Uterus (tissue), 4 donors: Measurements from ENCODE around the gene GNRHR. TPM values are rescaled to one million over a fixed set of nuclear protein-coding genes. Genes with fewer than 3 reads are reported as not detected.

Source experiments
- DNase-seq, 2 donors: peaks; one replicate each; pipeline ENCODE4 v3.0.0-alpha.2; 2019 to 2020
- H3K27ac ChIP-seq, 2 donors: fragments of 200-600 bp; sonication (generic); 1 replicate in 1 of 2; 2 replicates in 1 of 2; pipeline ENCODE4 v1.5.1; 2016 to 2018
- H3K27me3 ChIP-seq, 2 donors: fragments of 200-600 bp; sonication (generic); one replicate each; pipeline ENCODE4 v1.5.1; 2018 to 2019; ENCODE audit warnings: control low read depth in 1 of 2
- H3K36me3 ChIP-seq, 2 donors: fragments of 200-600 bp; sonication (generic); one replicate each; pipeline ENCODE4 v1.5.1; 2019; ENCODE audit warnings: control low read depth in 1 of 2
- H3K4me1 ChIP-seq, 2 donors: fragments of 200-600 bp; sonication (generic); one replicate each; pipeline ENCODE4 v1.5.1; 2018 to 2019; ENCODE audit warnings: control low read depth in 1 of 2
- H3K4me3 ChIP-seq, 2 donors: fragments of 200-600 bp; sonication (generic); 1 replicate in 1 of 2; 2 replicates in 1 of 2; pipeline ENCODE4 v1.5.1; 2018 to 2019; ENCODE audit warnings: mild to moderate bottlenecking in 1 of 2
- H3K9me3 ChIP-seq, 2 donors: fragments of 200-600 bp; sonication (generic); one replicate each; pipeline ENCODE4 v1.5.1; 2019; ENCODE audit warnings: control low read depth in 1 of 2
- POLR2A ChIP-seq, 2 donors: fragments of 450-650 bp; IDR thresholded peaks; one replicate each; pipeline ENCODE4 v1.6.1; 2016; ENCODE audit warnings: antibody characterized with exemption in 2 of 2, mild to moderate bottlenecking in 1 of 2, moderate library complexity in 1 of 2
- intact Hi-C: fragments of 100-400 bp; cut with DNase I; formaldehyde crosslinking; loops from one replicate; pipeline ENCODE4 v1.15.1; 2023; ENCODE audit warnings: low total_unique reads
- total RNA-seq, 4 donors: library from RNA; depleted of rRNA in 3 of 4; stranded (reverse); fragments of >200 nt in 3 of 4; gene quantifications; one replicate each; pipeline versions ENCODE4 v1.1.0 to v1.2.4, GENCODE V29; 2014 to 2023
- TF ChIP-seq, protein P1 (sequence below), 4 experiments: fragments of 200-600 bp in 2 of 4; fragments of 450-650 bp in 2 of 4; sonication (generic) in 2 of 4; IDR thresholded peaks; one replicate each; pipeline ENCODE4 v1.5.1; 2016 to 2019; ENCODE audit warnings: antibody characterized with exemption in 4 of 4, mild to moderate bottlenecking in 2 of 4, moderate library complexity in 1 of 4
- donor health status: DM: yes; HTN: yes; CAD: no.

Gene GNRHR
- total RNA-seq, 4 donors from 2014 or later = not detected

DNA sequence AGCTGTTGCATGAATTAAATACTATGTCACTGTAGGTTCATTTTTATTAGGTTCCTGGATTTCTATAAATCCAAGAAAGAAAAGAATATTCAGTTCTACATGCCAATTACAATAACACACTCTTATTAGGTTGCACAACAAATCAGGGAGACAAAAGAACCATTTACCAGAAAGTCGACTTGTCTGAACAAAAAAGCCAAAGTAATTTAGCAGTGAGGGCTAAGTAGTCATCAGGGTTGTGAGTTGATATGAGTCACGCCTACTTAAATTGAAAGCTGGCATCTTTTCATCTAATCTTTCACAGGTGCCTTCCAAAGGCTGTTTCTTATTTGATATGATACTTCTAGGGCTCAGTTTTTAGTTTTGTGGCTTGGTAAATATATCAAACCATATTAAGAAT lies 25.4 kb upstream of the GNRHR start:
- Histone ChIP-seq H3K27me3 (no peaks in the 10 kb centered on the region), H3K4me1 (no peaks in the 10 kb centered on the region), H3K36me3 (no peaks in the 10 kb centered on the region), H3K9me3 (no peaks in the 10 kb centered on the region), H3K27ac (no peak overlapping the region), H3K4me3 (no peak overlapping the region)
- no peak for DNase-seq
- intact Hi-C loops = no loop called here
- no peak for TF ChIP-seq POLR2A (IDR thresholded peaks at IDR 0.05)
- TF ChIP-seq, protein P1, sequence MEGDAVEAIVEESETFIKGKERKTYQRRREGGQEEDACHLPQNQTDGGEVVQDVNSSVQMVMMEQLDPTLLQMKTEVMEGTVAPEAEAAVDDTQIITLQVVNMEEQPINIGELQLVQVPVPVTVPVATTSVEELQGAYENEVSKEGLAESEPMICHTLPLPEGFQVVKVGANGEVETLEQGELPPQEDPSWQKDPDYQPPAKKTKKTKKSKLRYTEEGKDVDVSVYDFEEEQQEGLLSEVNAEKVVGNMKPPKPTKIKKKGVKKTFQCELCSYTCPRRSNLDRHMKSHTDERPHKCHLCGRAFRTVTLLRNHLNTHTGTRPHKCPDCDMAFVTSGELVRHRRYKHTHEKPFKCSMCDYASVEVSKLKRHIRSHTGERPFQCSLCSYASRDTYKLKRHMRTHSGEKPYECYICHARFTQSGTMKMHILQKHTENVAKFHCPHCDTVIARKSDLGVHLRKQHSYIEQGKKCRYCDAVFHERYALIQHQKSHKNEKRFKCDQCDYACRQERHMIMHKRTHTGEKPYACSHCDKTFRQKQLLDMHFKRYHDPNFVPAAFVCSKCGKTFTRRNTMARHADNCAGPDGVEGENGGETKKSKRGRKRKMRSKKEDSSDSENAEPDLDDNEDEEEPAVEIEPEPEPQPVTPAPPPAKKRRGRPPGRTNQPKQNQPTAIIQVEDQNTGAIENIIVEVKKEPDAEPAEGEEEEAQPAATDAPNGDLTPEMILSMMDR (IDR thresholded peaks at IDR 0.05) = no peak

DNA sequence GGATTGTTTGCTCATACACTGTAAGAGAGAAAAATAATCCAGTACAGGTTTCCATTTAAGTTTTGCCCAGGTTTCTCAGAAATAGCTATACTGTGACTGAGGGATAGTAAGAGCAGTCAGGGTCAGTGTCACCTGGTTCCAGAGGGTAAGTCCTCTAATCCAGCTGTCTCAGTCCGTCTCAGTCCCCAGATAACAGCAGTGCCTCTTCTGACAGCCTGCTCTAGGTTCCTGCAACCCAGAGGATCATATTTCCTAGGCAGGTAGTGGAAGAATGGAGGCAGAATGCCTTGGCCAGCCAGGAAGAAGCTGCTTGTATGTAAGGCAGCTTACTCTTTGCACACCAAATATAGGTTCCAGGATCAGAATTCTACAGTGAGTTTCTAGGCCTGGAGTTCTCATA lies 22.6 kb upstream of the GNRHR start:
- H3K4me3 ChIP-seq = no peak overlapping the region
- H3K27me3 ChIP-seq = no peaks in the 10 kb centered on the region
- no peak for DNase-seq

DNA sequence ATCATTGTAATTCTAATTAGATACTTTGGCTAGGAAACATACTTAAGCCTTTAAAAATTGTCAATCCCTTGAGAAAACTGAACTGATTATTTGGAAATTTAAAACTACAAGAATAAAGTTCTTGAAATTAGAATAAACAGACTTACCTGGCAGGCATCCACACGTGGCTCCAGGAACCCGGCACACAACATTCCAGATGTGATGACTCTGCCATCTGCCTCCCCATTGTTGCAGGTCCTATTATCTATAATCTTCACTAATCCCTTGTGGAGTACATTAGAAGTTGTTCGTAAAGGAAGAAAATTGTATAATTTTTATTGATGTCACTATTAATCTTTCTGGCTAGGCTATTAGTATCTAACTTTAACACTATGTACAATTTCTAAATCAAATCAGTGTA lies 16.2 kb upstream of the GNRHR start:
- no peak overlapping the region for H3K4me3 ChIP-seq
- intact Hi-C loops = no loop called here
- DNase-seq = no peak
- H3K27ac ChIP-seq = no peak overlapping the region
- no peaks in the 10 kb centered on the region for H3K36me3 ChIP-seq
- no peaks in the 10 kb centered on the region for H3K9me3 ChIP-seq
- TF ChIP-seq POLR2A (IDR thresholded peaks at IDR 0.05) = no peak
- TF ChIP-seq, protein P1 (IDR thresholded peaks at IDR 0.05) = no peak
- no peaks in the 10 kb centered on the region for H3K4me1 ChIP-seq
- H3K27me3 ChIP-seq = no peaks in the 10 kb centered on the region

More for the DNA sequence above, 22.6 kb upstream of the GNRHR start:
- TF ChIP-seq, protein P1 (IDR thresholded peaks at IDR 0.05) = no peak
- no peak for TF ChIP-seq POLR2A (IDR thresholded peaks at IDR 0.05)
- H3K4me1 ChIP-seq = no peaks in the 10 kb centered on the region
- H3K27ac ChIP-seq = no peak overlapping the region
- no peaks in the 10 kb centered on the region for H3K36me3 ChIP-seq
- H3K9me3 ChIP-seq = no peaks in the 10 kb centered on the region
- intact Hi-C loops = no loop called here

DNA sequence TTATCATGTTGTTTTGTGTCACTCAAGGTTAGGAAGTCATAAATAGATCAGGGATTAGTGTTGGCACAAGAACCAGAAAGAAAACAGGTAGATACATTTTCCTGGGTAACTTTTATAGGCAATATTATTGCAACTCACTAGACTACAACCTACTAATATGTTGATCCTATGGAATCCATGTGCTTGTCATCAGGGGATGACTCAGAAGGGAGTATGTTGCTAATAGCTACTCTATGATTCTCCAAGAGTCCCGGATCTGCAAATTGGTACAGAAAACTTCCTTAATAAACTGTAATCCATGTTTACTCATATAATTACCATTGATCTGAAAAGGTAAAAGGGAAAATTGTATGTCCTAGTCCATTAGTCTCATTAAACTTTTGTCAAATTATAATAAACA lies 11.7 kb upstream of the GNRHR start:
- no peaks in the 10 kb centered on the region for H3K4me1 ChIP-seq
- H3K27me3 ChIP-seq = no peaks in the 10 kb centered on the region
- no peaks in the 10 kb centered on the region for H3K36me3 ChIP-seq
- no peak for DNase-seq
- no peak for TF ChIP-seq POLR2A (IDR thresholded peaks at IDR 0.05)
- TF ChIP-seq, protein P1 (IDR thresholded peaks at IDR 0.05) = no peak
- no peaks in the 10 kb centered on the region for H3K9me3 ChIP-seq
- no peak overlapping the region for H3K27ac ChIP-seq
- no peak overlapping the region for H3K4me3 ChIP-seq
- intact Hi-C loops = no loop called here

DNA sequence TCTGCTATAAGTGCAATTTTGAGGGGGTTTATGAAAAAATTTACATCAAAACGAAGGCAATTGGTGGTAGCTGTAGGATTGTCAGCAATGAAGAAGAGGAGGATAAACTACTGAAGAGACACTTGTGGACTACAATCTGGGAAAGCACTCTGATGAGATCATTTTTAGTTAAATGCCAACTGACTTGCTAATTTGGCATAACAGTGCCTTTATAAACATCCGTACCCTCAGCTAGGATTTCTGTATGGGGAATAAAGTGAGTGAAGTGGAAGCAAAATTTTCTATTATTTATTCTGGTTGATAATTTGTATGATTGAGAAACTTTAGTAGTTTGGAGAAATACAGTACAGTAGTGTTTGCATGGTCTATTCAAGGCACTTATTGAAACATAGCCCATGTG lies 11.2 kb upstream of the GNRHR start:
- H3K36me3 ChIP-seq = no peaks in the 10 kb centered on the region
- TF ChIP-seq, protein P1 (IDR thresholded peaks at IDR 0.05) = no peak
- no peak for TF ChIP-seq POLR2A (IDR thresholded peaks at IDR 0.05)
- H3K9me3 ChIP-seq = no peaks in the 10 kb centered on the region
- H3K4me1 ChIP-seq = no peaks in the 10 kb centered on the region
- no peaks in the 10 kb centered on the region for H3K27me3 ChIP-seq
- no peak for DNase-seq
- no peak overlapping the region for H3K4me3 ChIP-seq
- H3K27ac ChIP-seq = no peak overlapping the region
- intact Hi-C loops = no loop called here
